HG03469 (cell line): ENCODE data around the gene CDC42EP2.
A peak's percentile ranks its signal among the peaks of the same experiment; 100 is the strongest.
"Not testable (repeated sequence)": the region's sequence is repeated elsewhere in the genome, so short reads cannot be mapped to it uniquely, and the experiment has no call there.

Experiments used
- ATAC-seq: cut with Tn5 transposase; IDR thresholded peaks from one replicate; pipeline ENCODE4 v1.9.1; 2021; ENCODE audit warnings: mild to moderate bottlenecking, moderate library complexity, moderate number of reproducible peaks; ENCODE audit not compliant: unreplicated experiment

CDC42EP2 gene

GRCh38 chr11:65317025-65317786 lies 2.5 kb downstream of the CDC42EP2 start:
- ATAC-seq: no peak

- no peak for ATAC-seq
These were observed 5.9 kb downstream of the CDC42EP2 start for GRCh38 chr11:65320386-65321075.

- ATAC-seq: no peak
These were observed 6.4 kb downstream of the CDC42EP2 start for GRCh38 chr11:65321076-65321475.

GRCh38 chr11:65321828-65322485 lies 7.3 kb downstream of the CDC42EP2 start:
- no peak for ATAC-seq

- no peak for ATAC-seq
These were observed 9.1 kb downstream of the CDC42EP2 start for GRCh38 chr11:65323813-65324212.

- no peak for ATAC-seq
These were observed 10.8 kb downstream of the CDC42EP2 start for GRCh38 chr11:65325435-65325834.

GRCh38 chr11:65327021-65327420 lies 12.4 kb downstream of the CDC42EP2 start:
- ATAC-seq: no peak

- no peak for ATAC-seq
These were observed 14.8 kb downstream of the CDC42EP2 start for GRCh38 chr11:65329478-65329877.

- ATAC-seq: no peak
These were observed 15.3 kb downstream of the CDC42EP2 start for GRCh38 chr11:65329944-65330403.

GRCh38 chr11:65330544-65330943 lies 15.9 kb downstream of the CDC42EP2 start:
- no peak for ATAC-seq

- ATAC-seq: not testable (repeated sequence)
These were observed 17.9 kb downstream of the CDC42EP2 start for GRCh38 chr11:65332591-65332990.

GRCh38 chr11:65334696-65335295 lies 20.1 kb downstream of the CDC42EP2 start:
- no peak for ATAC-seq

- ATAC-seq: no peak
These were observed 24.0 kb downstream of the CDC42EP2 start for GRCh38 chr11:65338676-65339075.

GRCh38 chr11:65340226-65340625 lies 25.6 kb downstream of the CDC42EP2 start:
- ATAC-seq: no peak

- no peak for ATAC-seq
These were observed 27.2 kb downstream of the CDC42EP2 start for GRCh38 chr11:65341856-65342255.

GRCh38 chr11:65351511-65351910 lies 36.8 kb downstream of the CDC42EP2 start:
- ATAC-seq: no peak

- ATAC-seq: no peak
These were observed 38.1 kb downstream of the CDC42EP2 start for GRCh38 chr11:65352783-65353182.

- no peak for ATAC-seq
These were observed 38.7 kb downstream of the CDC42EP2 start for GRCh38 chr11:65353376-65353775.

GRCh38 chr11:65353900-65354264 lies 39.2 kb downstream of the CDC42EP2 start:
- no peak for ATAC-seq

- ATAC-seq: peak; percentile 41
These were observed 39.8 kb downstream of the CDC42EP2 start, which contains the start of gene TIGD3 for GRCh38 chr11:65354265-65355012. TSS of gene TIGD3 (plus strand) at chr11:65354751. CDS start at chr11:65355809, 1,058 bp downstream.
